Measurements from ENCODE around the gene ZNRD2.

Gene ZNRD2

DNA sequence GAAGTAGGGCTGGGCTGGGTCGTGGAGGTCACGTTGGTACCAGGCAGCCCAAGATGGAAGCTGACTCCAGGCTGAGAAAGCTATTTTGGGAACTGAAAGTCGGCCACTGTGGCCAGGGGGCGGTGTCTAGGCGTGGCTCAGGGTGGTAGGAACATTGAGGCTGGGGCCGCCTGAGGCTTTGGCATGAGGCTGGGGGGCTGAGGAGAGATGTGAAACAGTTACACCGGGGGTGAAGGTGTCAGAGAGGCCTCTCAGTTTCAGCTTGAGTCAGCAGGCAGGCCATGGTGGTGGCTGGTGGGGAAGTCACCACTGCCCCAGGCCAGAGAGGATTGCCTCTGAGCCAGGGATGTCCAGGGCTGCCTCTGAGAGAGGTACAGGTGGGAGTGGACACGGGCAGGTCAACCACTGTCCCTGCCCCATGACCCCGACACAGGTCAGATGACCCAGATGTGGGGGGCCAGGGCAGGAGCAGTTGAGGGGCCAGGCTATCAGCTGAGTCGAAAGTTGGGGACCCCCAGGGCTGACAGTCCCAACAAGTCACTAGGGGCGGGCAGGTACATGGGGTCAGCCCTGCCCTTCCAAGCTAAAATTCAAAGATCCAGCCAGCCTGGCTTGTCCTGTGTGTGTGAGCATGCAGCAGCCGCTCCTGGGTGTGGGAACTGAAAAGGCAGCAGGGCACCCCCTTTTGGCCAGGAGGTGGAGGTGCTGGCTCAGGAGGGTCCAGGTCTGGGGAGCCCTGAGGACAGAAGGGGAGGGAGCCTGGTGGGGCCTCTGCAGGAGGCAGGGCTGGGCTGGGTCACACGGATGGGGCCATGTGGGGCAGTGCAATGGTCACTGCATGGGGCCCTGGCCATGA lies 18.1 kb downstream of the ZNRD2 start:
- DNase-seq (ENCODE audit: low read depth, low spot score) = no peak

DNA sequence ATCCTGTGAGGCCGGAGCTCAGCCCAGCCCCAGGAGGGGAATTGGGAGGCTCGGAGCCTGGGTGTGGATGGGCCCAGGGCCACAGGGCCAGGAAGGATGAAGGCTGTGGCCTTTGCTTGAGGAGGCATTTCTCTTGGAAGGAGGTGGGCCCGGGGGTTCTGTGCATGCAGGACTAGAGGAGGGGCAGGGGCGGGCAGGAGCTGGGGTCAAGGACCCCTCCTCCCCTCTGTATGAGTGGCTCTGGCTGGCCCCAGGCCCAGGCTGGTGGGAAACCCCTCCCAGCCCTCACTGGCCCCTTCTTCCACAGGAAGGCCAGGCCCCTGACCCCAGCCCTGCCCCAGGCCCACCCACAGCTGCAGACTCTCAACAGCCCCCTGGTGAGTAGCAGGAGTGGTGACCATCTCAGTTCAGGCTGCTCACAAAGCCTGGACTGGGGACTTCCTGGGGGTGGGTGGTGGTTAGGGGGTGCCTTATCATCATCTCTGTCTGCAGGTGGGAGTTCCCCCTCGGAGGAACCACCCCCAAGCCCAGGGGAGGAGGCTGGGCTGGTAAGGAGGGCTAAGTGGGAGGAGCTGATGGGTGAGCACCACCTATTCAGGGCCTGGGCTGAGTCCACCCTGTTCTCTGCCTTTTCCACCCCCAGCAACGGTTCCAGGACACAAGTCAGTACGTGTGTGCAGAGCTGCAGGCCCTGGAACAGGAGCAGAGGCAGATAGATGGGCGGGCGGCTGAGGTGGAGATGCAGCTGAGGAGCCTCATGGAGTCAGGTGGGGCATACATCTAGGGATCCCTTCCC lies 19.4 kb downstream of the ZNRD2 start:
- no peak for DNase-seq (ENCODE audit: low read depth, low spot score)

- DNase-seq (ENCODE audit: low read depth, low spot score) = no peak
These were observed 20.0 kb downstream of the ZNRD2 start for GRCh38 chr11:65590240-65590738.

- no peak for DNase-seq (ENCODE audit: low read depth, low spot score)
These were observed 21.9 kb downstream of the ZNRD2 start for GRCh38 chr11:65591939-65592857.

DNA sequence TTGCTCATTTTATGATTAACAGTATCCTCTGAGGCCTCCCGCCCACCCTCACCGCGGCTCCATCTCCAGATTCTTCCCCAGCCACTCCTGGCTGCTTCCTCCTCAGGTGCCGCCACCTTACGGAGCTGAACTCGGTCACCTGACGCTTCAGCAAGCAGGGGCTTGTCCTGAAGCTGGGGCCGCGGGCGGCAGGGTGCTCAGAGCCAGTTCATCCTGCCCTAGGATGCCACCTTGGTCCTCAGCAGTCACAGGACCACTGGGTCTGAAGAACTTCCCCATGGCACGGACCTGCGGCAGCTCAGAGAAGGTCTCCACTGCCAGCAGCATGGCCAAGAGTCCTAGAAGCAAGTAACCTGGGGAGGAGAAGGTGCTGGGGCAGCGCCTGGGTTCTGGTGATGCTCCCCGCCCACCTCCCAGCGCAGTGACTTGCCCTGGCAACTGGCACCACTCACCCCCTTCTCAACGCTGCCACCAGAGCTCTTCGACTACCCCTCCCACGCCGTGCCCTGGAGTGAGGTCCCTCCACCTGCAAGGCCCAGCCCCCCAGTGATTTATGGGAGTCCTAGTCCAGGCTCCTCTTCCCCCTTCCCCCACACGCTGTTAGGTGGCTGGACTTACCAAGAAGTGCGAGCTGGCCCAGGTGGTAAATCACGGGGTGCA lies 22.7 kb downstream of the ZNRD2 start:
- no peak for DNase-seq (ENCODE audit: low read depth, low spot score)

GRCh38 chr11:65593518-65594414 lies 23.5 kb downstream of the ZNRD2 start:
- no peak for DNase-seq (ENCODE audit: low read depth, low spot score)

- DNase-seq (ENCODE audit: low read depth, low spot score) = no peak
These were observed 24.9 kb downstream of the ZNRD2 start for GRCh38 chr11:65595131-65595530.

- no peak for DNase-seq (ENCODE audit: low read depth, low spot score)
These were observed 25.4 kb downstream of the ZNRD2 start, which contains the start of gene KCNK7 for GRCh38 chr11:65595543-65596281. TSS of gene KCNK7 (minus strand) at chr11:65595800. CDS start at chr11:65595772, 28 bp downstream.

GRCh38 chr11:65596520-65596919 lies 26.2 kb downstream of the ZNRD2 start:
- no peak for DNase-seq (ENCODE audit: low read depth, low spot score)

DNA sequence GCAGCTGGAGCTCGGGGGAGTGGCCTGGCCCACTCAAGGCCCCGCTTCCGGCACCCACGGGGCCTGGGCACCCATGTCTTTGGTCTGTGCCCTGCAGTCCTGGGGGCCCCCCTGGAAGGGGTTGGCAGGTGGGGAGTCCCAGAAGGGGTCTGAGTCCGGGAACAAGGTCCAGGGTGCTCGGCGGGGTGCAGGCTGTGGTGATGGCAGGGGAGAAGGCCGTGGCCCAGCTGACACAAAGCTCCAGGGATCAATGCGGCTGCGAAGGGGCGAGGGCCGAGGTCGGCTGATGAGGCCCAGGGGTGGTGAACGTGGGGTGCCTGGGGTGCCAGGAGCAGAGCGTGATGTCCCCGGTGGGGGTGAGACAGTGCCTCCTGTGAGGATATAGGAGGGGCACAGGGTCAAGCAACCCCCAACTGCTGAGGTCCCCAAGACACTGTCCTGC lies 28.0 kb downstream of the ZNRD2 start:
- no peak for DNase-seq (ENCODE audit: low read depth, low spot score)

DNA sequence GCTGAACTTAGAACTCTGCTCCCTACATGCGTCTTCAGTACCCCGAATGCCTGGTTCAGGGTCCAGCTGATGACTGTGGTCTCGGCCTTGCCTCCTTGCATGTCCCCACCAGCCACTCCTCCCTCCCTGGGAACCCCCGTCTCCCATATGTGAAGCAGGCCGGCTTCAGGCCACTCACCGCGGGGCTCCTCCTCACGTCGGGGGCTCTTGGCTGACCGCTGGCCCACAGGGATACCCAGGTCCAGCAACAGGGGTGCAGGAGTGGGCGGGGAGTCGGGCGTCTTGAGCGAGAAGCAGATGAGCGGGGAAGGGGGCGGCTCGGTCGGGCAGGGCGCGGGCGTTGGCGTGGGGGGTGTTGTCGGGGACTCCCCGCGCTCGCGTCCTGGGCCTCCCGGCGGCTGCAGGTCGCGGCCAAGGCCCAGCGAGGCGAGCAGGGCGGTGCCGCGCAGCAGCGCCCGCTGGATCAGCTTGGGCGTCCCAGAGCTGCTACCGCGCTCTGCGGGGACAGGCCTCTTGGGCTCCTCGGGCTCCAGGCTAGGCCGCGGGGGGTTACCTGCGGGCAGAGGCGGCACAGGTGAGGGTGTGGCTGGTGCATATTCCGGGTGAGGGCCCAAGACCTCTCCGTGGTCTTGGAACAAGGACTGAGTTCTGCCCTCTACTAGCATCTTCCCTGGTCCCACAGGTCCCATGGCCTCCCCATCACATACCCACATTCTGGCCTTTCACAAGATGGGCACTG lies 29.1 kb downstream of the ZNRD2 start:
- no peak for DNase-seq (ENCODE audit: low read depth, low spot score)

- no peak for DNase-seq (ENCODE audit: low read depth, low spot score)
These were observed 29.6 kb downstream of the ZNRD2 start for GRCh38 chr11:65599955-65600246.

GRCh38 chr11:65604258-65604657 lies 34.0 kb downstream of the ZNRD2 start:
- DNase-seq (ENCODE audit: low read depth, low spot score) = no peak

- peak; percentile 74 for DNase-seq (ENCODE audit: low read depth, low spot score)
These were observed 36.8 kb downstream of the ZNRD2 start for GRCh38 chr11:65606876-65607613.

DNA sequence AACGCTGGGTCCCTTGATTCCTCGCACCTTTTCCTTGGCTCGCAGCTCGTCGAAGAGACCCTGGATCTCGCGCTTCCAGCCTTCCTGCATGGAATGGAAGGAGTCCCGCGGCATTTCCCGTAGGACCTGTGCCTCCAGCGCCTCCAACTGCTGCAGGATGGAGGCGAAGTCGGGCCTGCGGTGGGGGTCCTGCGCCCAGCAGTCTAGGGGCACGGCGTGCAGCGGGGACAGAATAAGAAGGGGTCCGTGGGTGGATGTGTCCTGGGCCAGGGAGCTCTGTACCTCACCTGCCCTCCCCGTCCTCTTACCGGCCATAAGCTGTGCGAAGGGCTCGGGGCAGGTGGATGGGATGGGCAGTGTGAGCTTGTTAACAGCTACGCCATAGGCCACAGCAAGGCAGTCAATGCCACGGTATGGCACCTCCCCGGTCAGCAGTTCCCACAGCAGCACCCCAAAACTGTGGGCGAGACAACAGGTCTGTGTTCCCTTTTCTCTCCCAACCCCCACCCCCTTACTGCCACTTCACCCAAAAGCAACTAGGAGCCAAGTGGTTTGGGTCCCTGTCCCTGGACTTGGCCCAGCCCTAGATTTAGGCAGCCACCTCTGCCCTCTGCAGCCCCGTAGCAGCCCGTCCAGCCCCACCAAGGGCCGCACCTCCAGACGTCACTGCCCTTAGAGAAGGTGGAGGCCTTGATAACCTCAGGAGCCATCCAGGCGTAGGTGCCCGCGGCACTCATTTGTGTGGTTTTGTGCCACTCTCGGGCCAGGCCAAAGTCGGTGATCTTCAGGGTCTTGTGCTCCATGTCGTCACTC lies 37.5 kb downstream of the ZNRD2 start:
- no peak for DNase-seq (ENCODE audit: low read depth, low spot score)

DNA sequence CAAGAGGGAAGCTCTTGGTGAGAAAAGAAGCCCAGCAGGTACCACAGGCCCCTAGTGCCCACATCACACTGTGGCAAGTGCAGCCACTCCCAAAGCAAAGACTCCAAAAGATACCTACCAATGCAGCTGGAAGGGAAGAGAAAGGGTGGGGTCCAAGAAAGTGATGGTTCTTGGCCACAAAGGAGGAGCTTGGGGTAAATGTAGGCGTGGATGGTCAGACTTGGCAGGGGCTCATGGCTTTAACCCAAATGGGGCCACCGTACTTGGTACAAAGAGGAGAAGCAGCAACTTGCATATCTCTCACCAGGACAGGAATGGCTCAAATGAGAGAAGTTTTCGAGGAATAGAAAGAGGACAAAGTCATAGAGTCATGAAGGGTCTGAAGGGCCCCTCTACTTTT lies 39.0 kb downstream of the ZNRD2 start:
- DNase-seq (ENCODE audit: low read depth, low spot score) = no peak

GRCh38 chr11:65609665-65610064 lies 39.4 kb downstream of the ZNRD2 start:
- DNase-seq (ENCODE audit: low read depth, low spot score) = no peak
